NOMO-1 treated with dmso at 0.1 percent for 144 hours (cell line): ENCODE measurements around the gene CCDC91.
"Not testable (repeated sequence)": the region's sequence is repeated elsewhere in the genome, so short reads cannot be mapped to it uniquely, and the experiment has no call there.

Experiments used
- DNase-seq: peaks from one replicate; lab custom pipeline; 2025; ENCODE audit not compliant: unreplicated experiment; lab: John Stamatoyannopoulos, UW

CCDC91 gene

DNA sequence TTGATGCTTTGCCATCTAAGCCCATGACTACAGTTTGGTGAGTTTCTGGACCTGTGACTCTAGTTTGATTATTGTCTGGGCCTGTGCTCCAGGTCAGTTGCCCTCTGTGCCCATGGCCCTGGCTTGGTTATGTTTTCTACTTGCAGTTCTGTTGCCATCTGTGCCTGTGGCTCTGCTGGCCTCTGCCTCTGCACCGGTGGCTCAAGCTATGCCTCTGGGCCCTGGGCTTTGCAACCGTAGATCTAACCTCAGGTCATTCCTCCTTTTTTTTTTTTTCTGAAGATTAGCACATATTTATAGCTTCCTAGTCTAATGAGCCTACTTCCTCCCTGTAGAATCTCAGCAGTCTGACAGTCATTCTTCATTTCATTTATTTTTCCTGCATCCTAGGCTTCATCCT, 161.2 kb downstream of the CCDC91 start:
- no peak for DNase-seq

DNA sequence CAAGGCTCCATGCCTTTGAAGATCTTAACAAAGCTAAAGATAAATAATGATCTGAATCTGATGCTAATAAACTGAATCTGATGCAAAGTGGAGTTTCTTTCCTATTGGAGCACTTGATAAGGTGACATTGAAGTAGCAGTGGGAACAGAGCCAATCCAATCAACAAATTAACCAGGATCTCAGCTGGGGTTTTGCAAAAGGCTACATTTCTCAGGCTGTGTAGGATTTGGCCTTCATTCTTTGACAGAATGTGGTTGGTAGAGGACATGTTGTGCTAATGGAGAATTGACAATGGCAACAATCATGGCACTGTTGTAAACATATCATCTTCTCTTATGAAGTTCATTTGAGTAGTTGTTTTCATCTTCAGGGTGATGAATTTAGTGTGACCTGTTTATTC, 164.9 kb downstream of the CCDC91 start:
- no peak for DNase-seq

DNA sequence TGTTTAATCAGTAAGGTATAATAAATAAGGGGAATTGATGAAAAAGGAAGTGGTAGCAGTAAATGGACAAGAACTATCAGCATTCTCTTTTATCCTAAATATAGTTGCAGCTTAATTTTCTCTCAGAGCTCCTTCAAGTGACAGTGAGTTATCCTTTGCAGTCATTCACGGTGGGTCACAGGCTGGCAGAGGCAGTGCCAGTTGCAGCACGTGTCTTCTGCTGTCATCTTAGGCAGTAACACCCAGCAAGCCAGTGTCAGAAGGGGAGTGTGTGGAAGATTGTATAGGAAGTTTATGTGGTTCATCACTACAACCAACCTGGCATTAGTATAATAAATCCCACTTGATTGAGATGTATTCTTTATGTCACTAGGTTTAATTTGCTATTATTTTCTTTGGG, 170.0 kb downstream of the CCDC91 start:
- no peak for DNase-seq

DNA sequence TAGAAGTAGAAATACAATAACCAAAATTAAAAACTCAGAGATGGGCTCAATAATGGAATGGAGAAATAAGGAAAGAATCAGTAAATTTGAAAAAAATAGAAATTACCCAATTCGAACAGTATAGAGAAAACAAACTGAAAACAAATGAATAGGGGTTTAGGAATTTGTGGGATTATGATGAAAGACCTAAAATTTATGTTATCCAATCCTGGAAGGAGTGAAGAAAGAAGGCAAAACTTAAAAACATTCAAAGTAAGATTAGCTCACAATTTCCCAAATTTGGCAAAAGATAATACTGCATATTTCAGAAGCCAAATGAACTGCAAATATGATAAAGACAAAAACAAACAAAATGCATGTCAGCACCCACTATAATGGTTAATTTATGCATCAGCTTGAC, 177.1 kb downstream of the CCDC91 start:
- DNase-seq = no peak

DNA sequence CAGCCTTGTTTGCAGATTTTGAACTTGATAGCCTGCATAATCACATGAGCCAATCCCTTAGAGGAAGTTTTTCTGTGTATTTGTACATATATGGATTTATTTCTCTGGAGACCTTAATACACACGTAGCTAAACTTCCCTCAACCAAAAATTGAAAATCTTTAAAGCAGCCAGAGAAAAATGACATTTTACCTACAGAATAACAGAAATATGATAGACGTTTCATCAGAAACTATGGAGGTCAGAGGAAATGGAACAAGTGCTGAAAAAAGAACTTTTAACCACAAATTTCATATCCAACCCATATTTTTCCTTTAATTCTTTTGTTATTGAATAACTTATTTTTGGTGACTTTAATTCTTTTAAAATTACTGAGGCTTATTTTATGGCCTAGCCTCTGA, 177.7 kb downstream of the CCDC91 start:
- no peak for DNase-seq

DNA sequence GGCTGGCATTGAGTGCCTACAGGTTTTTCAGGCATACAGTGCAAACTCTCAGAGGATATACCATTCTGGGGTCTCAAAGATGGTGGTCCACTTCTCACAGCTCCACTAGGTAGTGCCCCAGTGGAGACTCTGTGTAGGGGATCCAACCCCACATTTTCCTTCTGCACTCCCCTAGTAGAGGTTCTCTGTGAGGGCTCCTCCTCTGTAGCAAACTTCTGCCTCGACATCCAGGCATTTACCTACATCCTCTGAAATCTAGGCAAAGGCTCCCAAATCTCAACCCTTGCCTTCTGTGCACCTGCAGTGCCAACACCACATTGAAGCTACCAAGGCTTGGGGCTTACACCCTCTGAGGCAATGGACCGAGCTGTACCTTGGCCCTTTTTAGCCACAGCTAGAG, 179.2 kb downstream of the CCDC91 start:
- no peak for DNase-seq

DNA sequence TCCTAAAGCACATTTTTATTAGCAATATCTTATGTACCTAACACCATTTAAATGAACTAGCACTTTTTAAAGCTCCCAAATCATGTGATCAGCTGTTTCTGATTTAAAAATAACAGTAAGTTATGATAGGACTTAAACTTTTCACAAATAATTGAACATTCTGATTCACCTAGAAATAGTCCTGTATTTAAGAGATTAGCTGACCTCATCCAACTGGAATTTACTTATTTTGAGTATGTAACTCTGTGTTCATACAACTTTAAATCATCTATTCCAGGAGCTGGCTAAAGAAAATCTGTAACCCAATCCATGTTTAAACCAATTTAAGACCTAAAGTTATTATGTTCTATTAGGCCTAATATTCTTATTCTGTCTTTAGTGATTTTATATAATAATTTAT, 184.3 kb downstream of the CCDC91 start:
- no peak for DNase-seq

DNA sequence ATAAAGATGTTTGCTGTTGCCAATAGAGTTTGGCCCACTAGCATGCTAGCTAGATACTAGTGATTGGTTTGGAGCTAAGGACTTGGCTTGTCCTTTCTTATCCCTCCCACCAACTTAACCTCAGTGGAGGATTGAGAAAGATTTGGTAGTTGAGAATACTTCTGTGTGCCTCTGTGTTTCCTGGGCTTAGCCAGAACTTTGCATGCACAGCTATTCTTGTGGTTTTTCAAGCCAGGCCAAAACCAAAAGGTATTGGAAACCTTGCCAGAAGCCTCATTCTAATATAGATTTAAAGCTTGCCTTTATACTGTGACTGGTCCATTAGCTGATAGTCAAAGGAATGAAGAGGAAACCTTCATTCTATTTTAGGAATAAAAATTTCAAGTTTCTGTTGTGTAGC, 188.5 kb downstream of the CCDC91 start:
- DNase-seq = no peak

DNA sequence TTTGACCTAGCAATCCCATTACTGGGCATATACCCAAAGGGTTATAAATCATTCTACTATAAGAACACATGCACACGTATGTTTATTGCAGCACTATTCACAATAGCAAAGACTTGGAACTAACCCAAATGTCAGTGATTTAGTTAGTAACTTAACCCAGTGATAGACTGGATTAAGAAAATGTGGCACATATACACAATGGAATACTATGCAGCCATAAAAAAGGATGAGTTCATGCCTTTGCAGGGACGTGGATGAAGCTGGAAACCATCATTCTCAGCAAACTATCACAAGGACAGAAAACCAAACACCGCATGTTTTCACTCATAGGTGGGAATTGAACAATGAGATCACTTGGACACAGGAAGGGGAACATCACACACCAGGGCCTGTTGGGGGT, 189.5 kb downstream of the CCDC91 start:
- DNase-seq = not testable (repeated sequence)

DNA sequence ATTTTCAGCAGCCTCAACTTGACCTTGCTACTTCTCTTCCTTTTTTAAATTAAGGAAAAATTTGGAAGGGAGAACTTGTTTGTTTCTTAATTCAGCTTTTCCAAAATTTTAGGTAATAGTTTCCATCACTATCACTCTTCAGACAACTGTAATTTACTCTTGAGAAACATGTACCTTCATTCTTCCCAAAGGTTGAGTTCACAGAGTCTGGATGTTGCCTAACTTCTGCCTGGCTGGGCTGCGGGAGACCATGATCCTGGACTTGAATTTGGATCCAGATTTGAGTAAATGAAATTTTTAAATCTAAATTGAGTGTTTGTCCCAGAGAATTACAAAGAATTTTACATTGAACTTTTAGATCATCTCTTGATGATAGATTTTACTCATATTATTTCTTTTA, 193.1 kb downstream of the CCDC91 start:
- DNase-seq = no peak

DNA sequence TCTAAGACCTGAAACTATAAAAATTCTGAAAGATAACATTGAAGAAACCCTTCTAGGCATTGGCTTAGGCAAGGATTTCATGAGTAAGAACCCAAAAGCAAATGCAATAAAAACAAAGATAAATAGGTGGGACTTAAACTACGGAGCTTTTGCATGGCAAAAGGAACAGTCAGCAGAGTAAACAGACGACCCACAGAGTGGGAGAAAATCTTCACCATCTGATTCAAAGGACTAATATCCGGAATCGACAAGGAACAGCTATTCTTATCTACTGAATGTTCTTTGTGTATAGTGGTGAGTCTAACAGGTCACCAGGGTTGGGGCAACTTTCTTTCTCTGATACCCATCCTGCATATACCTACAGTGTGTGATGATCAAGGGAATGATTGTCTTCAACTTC, 198.6 kb downstream of the CCDC91 start:
- no peak for DNase-seq

DNA sequence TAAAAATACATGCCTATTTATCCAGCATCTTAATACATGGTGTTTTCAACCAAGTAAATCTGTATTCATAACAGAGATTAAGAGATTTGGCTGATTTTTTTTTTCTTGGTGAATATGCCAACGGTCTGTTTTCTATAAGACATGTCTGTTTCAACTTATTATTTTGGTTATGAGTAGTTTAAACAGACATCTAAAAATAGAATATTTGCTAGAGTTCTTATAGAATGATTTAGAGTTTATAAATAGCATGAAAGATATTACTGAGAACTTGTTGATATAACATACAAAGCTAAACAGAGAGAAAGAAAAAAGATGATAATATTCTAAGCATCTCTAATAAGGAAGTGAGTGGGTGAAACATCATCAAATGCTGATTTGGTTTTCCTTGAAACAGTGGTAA, 199.9 kb downstream of the CCDC91 start:
- no peak for DNase-seq

DNA sequence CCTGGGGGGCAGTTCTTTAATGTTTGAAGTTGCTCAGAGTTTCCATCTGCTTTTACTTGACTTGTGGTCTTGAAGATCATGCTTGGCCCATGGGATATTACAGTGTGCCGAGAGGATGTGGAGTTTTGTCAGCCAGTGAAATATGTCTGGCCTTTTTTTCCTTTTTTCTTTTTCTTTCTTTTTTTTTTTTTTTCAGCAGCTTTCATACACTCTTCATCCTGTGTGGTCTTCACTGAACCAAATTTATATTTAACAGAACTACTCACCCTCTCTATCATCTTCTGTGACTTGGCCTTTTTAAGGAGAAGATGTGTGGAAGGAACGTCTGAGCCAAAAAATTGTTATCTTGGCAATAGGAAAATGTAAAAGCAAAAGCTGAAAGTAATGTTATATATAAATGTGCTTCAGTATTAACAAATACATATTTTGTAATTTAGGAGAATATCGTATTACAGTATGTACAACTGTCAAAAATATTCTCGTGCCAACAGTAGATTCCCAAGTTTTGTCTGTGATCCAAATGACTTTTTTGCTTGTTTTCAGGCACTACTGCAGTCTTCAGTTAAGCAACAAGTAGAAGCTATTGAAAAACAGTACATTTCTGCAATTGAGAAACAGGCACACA, 200.6 kb downstream of the CCDC91 start:
- DNase-seq = no peak

DNA sequence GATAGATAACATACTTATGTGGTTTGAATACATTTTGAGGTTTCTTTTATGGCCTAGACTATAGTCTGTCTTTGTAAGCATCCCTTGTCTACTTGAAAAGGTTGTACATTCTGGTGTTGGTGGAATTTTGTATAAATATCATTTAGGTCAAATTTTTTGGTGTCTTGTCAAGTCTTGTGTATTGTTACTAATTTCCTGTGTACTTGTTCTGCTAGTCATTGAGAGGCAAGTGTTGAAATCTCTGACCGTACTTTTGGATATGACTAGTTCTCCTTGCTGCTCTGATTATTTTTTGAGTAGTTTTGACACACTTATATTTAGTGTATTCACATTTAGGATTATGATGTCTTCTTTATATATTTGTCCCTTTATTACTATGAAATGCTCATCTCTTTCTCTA, 219.6 kb downstream of the CCDC91 start:
- no peak for DNase-seq

DNA sequence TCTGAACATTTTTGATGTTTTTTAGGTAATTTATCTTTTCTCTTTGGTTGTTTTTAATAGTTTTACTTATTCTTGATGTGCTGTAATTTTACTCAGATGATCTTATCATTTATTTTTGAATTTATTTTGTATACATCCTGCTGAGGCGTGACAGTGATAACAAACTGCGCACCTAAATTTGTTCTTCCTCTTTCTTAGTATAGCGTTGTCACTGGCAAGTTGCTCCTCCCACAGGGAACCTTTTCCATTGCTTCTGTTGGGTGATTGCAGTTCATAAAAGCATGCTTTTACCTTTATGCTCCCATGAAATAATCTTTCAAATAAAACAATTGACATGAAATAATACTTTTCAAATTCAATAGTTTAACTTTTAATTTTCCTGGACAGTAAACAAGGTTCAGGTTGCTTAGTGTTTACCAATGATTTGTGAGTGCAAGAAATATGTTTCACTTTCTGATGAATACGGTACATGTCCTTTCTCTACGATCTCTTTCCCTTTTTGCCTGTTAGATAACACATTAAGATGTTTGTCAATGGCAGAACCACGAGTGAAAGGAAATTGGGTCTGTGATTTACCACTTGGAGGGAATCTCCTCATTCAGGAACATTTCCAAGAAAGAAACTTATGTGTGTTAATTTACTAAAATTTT, 223.3 kb downstream of the CCDC91 start:
- no peak for DNase-seq

DNA sequence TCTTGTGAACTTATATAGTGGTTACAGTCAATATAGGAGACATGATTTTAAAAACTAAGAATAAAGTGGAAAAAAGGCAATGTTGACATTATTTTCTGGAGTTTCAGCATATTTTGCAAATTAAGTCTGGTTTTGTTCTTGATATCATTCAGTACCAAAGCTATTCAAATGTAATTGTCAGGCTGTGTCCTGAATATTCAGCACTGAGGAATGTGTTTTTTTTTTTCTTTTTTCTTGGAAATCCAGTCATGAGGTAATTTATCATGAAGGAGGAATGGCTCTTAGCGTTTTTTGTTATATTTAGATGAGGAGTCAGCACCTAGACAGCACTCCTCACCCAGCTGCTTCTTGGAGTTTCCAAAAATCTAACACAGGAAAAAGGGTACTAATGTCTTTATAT, 225.5 kb downstream of the CCDC91 start:
- no peak for DNase-seq

DNA sequence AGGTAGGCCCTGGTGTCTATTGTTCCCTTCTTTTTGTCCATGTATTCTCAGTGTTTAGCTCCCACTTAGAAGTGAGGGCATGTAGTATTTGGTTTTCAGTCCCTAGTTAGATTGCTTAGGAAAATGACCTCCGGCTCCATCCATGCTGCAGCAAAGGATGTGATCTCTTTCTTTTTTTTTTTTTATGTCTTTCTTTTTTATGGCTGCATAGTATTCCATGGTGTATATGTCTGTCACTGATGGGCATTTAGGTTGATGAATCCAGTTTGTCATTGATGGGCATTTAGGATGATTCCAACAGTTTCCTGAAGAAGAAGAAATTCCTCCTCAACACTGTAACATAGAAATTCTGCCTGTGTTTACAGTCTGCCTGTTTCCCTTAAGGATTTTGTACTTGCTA, 231.1 kb downstream of the CCDC91 start:
- no peak for DNase-seq

DNA sequence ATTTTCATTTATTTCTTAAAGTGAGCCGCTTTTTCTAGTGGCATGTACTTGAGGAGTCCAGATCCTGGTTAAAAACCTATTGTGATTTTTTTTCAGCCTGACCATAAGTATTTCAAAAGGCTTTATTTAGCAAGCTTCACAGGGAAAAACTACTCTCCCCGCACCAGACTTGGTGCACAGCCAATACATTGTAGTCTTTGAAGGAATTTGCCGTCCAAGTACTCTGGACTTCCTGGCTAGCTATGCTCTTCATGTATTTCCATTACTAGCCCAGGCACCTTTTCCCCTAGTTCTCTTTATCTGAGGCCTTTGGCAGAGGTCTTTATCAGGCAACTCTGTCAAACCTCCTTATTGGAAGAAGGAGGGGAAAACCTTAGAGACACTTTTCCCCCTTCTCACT, 234.7 kb downstream of the CCDC91 start:
- DNase-seq = no peak

DNA sequence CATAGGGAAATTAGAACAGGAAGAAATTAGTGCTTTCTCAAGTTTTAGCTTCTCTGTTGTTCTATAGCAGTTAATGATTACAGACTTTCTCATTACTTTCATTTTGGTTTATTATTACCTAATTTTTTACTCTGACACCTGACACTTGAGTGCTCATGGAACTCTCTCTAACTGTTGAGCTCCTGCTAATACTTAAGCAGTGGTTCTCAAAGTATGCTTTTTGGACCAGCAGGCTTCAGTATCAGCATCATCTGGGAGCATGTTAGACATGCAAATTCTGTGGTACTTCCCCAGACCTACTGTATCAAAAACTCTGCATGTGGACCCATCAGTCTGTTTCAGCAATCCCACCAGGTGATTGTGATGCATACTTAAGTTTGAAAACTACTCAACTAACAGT, 235.3 kb downstream of the CCDC91 start:
- no peak for DNase-seq

DNA sequence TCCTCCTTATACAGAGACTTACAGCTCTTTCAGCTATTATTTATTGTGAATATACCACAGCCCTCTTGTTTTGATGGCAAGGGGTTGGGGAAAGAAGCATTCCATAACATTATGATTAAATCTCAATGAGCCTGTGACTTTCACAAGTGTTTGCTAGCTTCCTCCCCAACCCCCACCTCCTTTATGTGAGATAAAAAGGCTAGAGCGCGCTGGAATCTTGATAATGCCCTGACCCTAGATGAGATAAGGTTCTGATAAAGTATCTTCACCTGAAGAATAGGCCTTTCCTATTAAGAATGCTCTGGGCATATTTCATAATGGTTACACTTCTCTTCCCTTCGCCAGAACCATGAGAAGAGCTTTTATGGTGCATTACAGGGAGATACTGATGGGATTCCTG, 236.8 kb downstream of the CCDC91 start:
- DNase-seq = no peak

DNA sequence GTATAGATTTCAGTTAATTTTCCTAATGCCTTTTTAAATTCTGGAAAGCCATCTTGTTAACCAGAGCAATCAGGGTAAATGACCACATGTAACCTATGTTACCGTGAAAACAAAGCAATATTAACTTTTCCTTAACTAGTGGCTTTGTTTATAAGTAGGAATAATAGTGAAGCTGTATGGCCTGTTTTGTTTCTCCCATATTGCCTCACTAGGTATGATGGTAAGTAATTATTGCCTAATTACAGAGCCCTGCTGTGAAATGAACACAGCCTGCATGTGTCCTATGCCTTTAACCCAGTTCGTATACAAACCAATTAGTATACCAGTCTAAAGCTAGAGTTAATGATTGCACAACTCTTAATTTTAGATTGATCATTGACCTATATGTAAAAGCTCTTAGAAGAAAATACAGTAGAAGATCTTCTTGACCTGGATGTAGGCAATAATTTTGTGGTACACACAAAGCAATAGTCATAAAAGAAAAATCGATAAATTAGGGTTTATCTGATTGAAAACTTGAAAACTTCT, 249.9 kb downstream of the CCDC91 start:
- DNase-seq = no peak

DNA sequence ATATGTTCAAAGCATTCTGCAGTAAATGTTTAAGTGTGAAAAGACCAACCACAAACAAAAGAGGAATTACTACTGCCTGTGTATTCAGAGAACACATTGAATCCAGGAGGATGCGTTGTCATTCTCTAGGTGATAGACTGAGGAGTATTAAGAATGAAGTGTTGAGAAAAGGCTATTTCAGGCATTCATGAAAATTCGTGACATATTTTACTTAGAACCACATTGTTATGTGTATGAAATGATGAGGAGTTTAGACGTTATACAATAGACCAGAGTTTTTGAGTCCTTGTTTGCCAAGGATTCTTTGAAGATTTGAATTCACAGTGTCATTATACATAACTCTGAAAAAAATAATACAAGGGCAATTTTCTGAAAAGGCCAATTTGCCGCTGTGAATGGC, 251.8 kb downstream of the CCDC91 start:
- no peak for DNase-seq

DNA sequence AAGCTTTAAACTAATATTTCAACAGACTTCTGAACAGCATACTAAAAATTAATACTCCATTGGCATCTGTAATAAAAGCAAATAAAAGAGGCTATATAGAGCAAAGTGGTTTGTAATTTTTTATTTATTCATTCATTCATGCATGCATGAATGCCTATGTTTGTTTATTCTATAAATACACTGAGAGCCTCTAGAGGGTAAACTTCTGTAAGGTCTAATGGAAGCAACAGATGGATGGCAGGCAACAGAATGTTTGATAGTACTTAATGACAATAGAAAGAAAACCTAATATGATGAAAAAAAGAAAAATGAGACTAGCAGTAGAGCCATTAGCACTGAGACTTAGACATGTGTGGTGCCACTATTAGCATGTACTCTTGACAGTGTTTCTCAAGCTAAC, 253.1 kb downstream of the CCDC91 start:
- DNase-seq = no peak
